HG02981 (cell line): ENCODE data around the gene FAM229A.
A peak's percentile ranks its signal among the peaks of the same experiment; 100 is the strongest.

Source experiments
- ATAC-seq: cut with Tn5 transposase; IDR thresholded peaks from one replicate; pipeline ENCODE4 v1.9.1; 2021; ENCODE audit warnings: mild to moderate bottlenecking, moderate library complexity; ENCODE audit not compliant: unreplicated experiment

Gene FAM229A

GRCh38 chr1:32350785-32351398 lies 11.4 kb downstream of the FAM229A start:
- peak; percentile 44 for ATAC-seq

- ATAC-seq: no peak
Measured at GRCh38 chr1:32349211-32349708, 13.0 kb downstream of the FAM229A start.

- no peak for ATAC-seq
Measured at GRCh38 chr1:32346532-32347157, 15.6 kb downstream of the FAM229A start.

- ATAC-seq: no peak
Measured at GRCh38 chr1:32345289-32345827, 16.9 kb downstream of the FAM229A start.

GRCh38 chr1:32342704-32343103 lies 19.6 kb downstream of the FAM229A start:
- no peak for ATAC-seq

- ATAC-seq: no peak
Measured at GRCh38 chr1:32341971-32342370, 20.3 kb downstream of the FAM229A start.

GRCh38 chr1:32341186-32341757 lies 21.0 kb downstream of the FAM229A start:
- ATAC-seq: no peak

GRCh38 chr1:32339363-32339978 lies 22.8 kb downstream of the FAM229A start:
- ATAC-seq: no peak

- ATAC-seq: no peak
Measured at GRCh38 chr1:32338637-32339145, 23.6 kb downstream of the FAM229A start.

- ATAC-seq: no peak
Measured at GRCh38 chr1:32337855-32338636, 24.2 kb downstream of the FAM229A start.

- ATAC-seq: no peak
Measured at GRCh38 chr1:32336963-32337675, 25.2 kb downstream of the FAM229A start.

- ATAC-seq: no peak
Measured at GRCh38 chr1:32336591-32336932, 25.7 kb downstream of the FAM229A start.

GRCh38 chr1:32335790-32336590 lies 26.3 kb downstream of the FAM229A start, which contains the start of gene MARCKSL1:
TSS of gene MARCKSL1 (minus strand) at chr1:32336233. CDS start at chr1:32336033, 200 bp downstream.
- ATAC-seq: peak; percentile 45

GRCh38 chr1:32335535-32335789 lies 26.8 kb downstream of the FAM229A start:
- ATAC-seq: peak; percentile 3

- peak; percentile 13 for ATAC-seq
Measured at GRCh38 chr1:32334864-32335534, 27.3 kb downstream of the FAM229A start.

- no peak for ATAC-seq
Measured at GRCh38 chr1:32334274-32334861, 27.9 kb downstream of the FAM229A start.

GRCh38 chr1:32333251-32333963 lies 28.9 kb downstream of the FAM229A start:
- ATAC-seq: no peak
